ENCODE measurements around the gene ANKS1B. TPM values are rescaled to one million over a fixed set of nuclear protein-coding genes. Genes with fewer than 3 reads are reported as not detected.

The ANKS1B gene
- total RNA-seq, 2 donors from 2014 or later = 45.5 to 65.9 TPM

DNA sequence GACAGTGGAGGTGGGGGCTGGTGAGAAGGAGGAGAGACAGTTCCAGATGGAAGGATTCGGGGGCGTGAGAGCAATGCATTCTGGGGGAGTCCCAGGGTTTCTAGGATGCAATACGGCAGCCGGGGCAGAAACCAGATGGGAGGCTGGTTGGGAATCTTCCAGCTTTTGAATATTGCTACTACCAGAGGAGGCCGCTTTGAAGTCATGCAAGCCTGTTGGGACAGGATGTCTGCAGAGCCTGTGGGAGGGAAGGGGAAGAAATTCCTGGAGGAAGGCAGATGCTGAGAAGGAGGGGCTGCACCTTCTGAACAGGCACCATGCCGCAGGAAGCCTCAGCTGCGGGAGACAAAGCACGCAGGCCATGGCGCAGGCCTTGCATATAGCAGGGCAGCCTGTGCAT is 1234.2 kb downstream of the ANKS1B start:
- TF ChIP-seq, protein P1, sequence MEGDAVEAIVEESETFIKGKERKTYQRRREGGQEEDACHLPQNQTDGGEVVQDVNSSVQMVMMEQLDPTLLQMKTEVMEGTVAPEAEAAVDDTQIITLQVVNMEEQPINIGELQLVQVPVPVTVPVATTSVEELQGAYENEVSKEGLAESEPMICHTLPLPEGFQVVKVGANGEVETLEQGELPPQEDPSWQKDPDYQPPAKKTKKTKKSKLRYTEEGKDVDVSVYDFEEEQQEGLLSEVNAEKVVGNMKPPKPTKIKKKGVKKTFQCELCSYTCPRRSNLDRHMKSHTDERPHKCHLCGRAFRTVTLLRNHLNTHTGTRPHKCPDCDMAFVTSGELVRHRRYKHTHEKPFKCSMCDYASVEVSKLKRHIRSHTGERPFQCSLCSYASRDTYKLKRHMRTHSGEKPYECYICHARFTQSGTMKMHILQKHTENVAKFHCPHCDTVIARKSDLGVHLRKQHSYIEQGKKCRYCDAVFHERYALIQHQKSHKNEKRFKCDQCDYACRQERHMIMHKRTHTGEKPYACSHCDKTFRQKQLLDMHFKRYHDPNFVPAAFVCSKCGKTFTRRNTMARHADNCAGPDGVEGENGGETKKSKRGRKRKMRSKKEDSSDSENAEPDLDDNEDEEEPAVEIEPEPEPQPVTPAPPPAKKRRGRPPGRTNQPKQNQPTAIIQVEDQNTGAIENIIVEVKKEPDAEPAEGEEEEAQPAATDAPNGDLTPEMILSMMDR (IDR thresholded peaks at IDR 0.05) = no peak
- ATAC-seq (ENCODE audit: insufficient number of reproducible peaks, low FRiP score, low read depth) = no peak
- peaks cover 0 to 6% of the 10 kb centered on the region in 2 donors for H3K4me1 ChIP-seq (ENCODE audit: control insufficient read depth in 1 of 2, low read depth in 2 of 2)

DNA sequence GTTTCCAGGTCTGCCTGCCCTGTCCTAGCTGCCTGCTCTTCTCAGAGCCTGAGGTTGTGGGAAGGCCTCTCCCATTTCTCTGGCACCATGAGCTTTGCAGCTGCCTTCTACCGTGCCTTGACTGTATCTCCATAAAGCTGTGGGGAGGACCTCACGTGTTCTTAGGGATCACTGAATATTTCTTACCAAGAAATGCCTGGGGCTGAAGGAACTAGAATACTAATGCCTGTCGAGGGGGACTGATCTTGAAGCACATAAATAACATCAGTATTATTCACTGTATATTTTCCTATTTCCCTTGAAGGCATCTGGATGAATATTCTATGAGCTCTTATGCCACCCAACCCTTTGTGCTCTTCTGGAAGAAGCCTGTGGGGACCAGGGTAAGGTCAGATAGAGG is 1236.3 kb downstream of the ANKS1B start:
- Histone ChIP-seq H3K4me3 (no peak overlapping the region), H3K9me3 (no peaks in the 10 kb centered on the region), H3K4me1 (ENCODE audit: control insufficient read depth in 1 of 2, low read depth in 2 of 2) (peaks cover 0 to 6% of the 10 kb centered on the region in 2 donors), H3K27ac (no peak overlapping the region), H3K27me3 (replicated peaks; ENCODE audit: insufficient read depth) (no peaks in the 10 kb centered on the region), H3K36me3 (no peaks in the 10 kb centered on the region)
- ATAC-seq (ENCODE audit: insufficient number of reproducible peaks, low FRiP score, low read depth) (no peak), DNase-seq (ENCODE audit: low spot score) (no peak)
- TF ChIP-seq, protein P1 (IDR thresholded peaks at IDR 0.05) = no peak

More for the DNA sequence above, 1234.2 kb downstream of the ANKS1B start:
- Histone ChIP-seq H3K27ac (no peak overlapping the region), H3K4me3 (no peak overlapping the region), H3K27me3 (replicated peaks; ENCODE audit: insufficient read depth) (no peaks in the 10 kb centered on the region), H3K9me3 (no peaks in the 10 kb centered on the region), H3K36me3 (no peaks in the 10 kb centered on the region)
- DNase-seq (ENCODE audit: low spot score) = no peak

DNA sequence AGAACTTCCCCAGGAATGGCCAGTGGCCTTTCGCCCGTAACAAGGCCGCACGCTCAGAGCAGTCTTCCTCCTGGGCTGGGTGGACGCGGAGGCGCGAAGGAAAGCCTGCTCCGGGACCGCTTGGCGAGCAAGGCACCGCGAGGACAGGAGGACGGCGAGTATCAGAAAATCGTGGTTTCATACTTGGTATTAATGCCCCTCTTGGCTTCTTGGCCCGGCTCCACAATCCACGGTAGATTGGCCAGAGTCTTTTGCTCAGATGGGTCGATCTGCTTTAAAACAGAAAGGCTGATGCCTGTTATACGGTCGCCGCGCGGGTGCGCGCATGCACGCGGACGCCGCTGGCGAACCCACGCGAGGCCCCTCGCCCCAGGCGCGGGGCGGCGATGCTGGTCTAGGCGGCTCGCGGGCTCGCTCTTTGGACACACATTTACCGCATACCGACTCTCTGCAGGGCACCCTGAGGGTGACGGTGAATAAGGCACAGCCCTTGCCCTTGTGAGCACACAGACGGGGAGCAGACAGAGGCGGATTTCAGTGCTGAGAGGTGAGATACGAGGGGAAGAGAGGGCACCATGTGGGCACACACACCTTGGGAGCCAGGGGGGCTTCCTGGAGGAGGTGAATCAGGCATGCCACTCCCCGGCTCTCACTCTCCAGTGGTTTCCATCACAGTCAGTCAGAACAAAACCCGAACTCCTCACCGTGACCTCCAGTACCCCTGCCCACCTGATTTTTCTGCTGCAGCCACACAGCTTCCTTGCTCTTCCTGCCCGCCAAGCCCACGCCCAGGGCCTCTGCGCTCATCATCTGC is 1239.0 kb downstream of the ANKS1B start:
- H3K36me3 ChIP-seq = no peaks in the 10 kb centered on the region
- TF ChIP-seq, protein P1 (IDR thresholded peaks at IDR 0.05) = no peak
- DNase-seq (ENCODE audit: low spot score) = no peak
- no peaks in the 10 kb centered on the region for H3K27me3 ChIP-seq (replicated peaks; ENCODE audit: insufficient read depth)
- no peak overlapping the region for H3K27ac ChIP-seq
- H3K4me3 ChIP-seq = peak overlapping the region; percentile 66
- no peaks in the 10 kb centered on the region for H3K9me3 ChIP-seq
- ATAC-seq (ENCODE audit: insufficient number of reproducible peaks, low FRiP score, low read depth) = no peak
- peaks cover 0 to 6% of the 10 kb centered on the region in 2 donors for H3K4me1 ChIP-seq (ENCODE audit: control insufficient read depth in 1 of 2, low read depth in 2 of 2)

DNA sequence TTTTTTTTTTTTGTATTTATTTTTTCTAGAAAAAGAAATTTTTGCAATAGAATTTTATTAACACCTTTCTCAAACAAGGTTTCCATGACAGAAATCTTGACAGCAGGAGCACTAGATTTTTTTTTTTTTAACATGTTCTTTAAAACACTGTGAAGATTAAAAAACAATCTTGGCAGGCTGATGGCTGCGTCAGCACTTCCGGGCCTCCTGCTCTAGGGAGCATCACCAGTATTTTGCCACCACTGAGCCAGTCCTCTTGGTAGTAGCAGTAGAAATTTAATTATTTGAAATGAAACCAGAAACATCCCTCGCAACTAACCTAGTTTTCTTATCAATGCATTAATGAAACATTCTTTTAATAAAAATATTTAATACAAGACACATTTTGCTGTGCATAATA is 1240.1 kb downstream of the ANKS1B start:
- Histone ChIP-seq H3K4me3 (no peak overlapping the region), H3K9me3 (no peaks in the 10 kb centered on the region), H3K4me1 (ENCODE audit: control insufficient read depth in 1 of 2, low read depth in 2 of 2) (peaks cover 0 to 6% of the 10 kb centered on the region in 2 donors), H3K27me3 (replicated peaks; ENCODE audit: insufficient read depth) (no peaks in the 10 kb centered on the region), H3K27ac (no peak overlapping the region), H3K36me3 (no peaks in the 10 kb centered on the region)
- TF ChIP-seq, protein P1 (IDR thresholded peaks at IDR 0.05) = no peak
- no peak for ATAC-seq (ENCODE audit: insufficient number of reproducible peaks, low FRiP score, low read depth)
- DNase-seq (ENCODE audit: low spot score) = no peak

DNA sequence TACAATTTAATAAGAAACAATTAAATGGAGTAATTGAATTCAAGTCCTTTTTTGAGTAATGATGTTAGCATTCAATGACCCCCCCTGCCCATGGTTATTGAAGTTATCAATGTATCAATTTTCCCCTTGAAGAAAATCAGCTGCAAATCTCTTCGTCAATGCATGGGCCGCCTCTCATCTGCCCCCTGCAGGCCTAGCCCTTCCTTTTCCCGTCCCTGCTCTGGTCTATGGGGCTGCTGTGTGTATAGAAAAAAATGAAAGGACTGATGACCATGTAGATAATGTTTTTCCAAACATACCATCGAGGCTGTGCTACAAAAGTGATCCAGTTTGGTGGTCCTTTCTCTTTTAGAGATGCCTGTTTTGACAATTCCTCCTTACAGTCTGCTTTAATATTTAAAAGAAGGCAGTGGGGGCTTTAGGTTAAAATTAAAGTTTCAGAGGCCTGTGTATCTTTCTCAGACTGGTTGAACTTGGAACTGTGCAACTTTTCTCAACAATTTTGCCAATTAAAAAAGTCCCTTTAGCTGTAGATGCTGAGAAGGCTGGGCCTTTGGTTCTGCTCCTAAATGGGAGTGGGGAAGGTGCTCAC is 1241.3 kb downstream of the ANKS1B start:
- no peaks in the 10 kb centered on the region for H3K27me3 ChIP-seq (replicated peaks; ENCODE audit: insufficient read depth)
- H3K9me3 ChIP-seq = no peaks in the 10 kb centered on the region
- H3K4me1 ChIP-seq (ENCODE audit: control insufficient read depth in 1 of 2, low read depth in 2 of 2) = peaks cover 0 to 6% of the 10 kb centered on the region in 2 donors
- no peaks in the 10 kb centered on the region for H3K36me3 ChIP-seq
- H3K4me3 ChIP-seq = no peak overlapping the region
- no peak overlapping the region for H3K27ac ChIP-seq
- ATAC-seq (ENCODE audit: insufficient number of reproducible peaks, low FRiP score, low read depth) (no peak), DNase-seq (ENCODE audit: low spot score) (no peak)
- TF ChIP-seq, protein P1 (IDR thresholded peaks at IDR 0.05) = no peak
